ENCODE measurements around the gene GID4. TPM values are rescaled to one million over a fixed set of nuclear protein-coding genes. Genes with fewer than 3 reads are reported as not detected.
A peak's percentile ranks its signal among the peaks of the same experiment; 100 is the strongest.

Gene GID4
- total and polyA plus RNA-seq, 5 experiments from 2014 or later, result 3.4 to 10.7 (median 7.1) TPM

DNA sequence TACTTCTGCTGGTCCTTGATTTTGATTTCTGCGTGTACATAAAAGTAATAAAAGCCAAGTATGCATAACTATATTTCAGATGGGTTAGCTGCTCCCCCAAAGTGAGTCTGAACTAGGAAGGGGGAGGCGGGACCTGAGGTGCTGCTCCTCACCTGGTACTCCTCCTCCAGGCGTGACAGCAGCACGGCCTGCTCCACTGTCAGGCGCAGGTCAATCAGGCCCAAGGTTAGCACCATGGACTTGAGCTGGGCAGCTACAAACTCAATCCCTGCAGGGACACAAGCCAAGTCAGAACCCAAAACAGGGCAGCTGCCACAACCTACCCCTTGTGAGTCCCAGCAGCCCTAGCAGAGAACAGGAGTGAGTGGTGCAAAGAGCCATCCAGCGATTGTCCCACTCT lies 18.2 kb upstream of the GID4 start:
- ATAC-seq, result no peak
- Mint-ChIP-seq H3K9me3 (no peaks in the 10 kb centered on the region), H3K4me1 (peaks cover 3 to 10% (median 6%) of the 10 kb centered on the region in 4 donors), H3K4me3 (no peak overlapping the region), H3K27ac (no peak overlapping the region), H3K36me3 (peaks cover 0 to 36% (median 6%) of the 10 kb centered on the region in 3 donors), H3K27me3 (no peaks in the 10 kb centered on the region)
- DNase-seq, result no peak
- POLR2A ChIA-PET, result interaction anchor here (1.7 kb wide), 1 partner anchor 13 kb away, joined by 3 read pairs; no protein-coding TSS in a partner anchor

DNA sequence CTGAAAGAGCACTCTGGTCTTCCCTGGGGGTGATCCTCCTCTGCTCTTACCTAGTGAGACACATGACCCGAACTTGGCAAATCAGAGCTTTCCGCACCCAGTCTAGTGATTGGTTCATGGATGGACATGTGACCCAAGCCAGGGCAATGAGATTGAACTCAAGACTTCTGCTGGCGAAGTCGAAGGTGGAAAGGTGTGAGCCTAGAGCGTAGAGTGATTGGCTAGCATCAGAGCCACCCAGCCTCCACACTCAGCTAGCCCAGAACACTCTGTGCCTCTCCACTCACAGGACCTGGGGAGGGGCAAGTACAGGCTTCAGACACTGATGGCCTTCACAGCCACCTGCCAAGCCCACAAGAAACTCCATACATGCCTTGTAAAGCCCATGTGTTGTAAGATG lies 17.8 kb upstream of the GID4 start:
- peaks cover 0 to 32% (median 5%) of the 10 kb centered on the region in 3 donors for H3K36me3 Mint-ChIP-seq
- POLR2A ChIA-PET, result interaction anchor here (1.7 kb wide), 1 partner anchor 12 kb away, joined by 3 read pairs; no protein-coding TSS in a partner anchor
- H3K27ac Mint-ChIP-seq, result no peak overlapping the region
- H3K4me3 Mint-ChIP-seq, result no peak overlapping the region
- no peaks in the 10 kb centered on the region for H3K9me3 Mint-ChIP-seq
- DNase-seq, result no peak
- H3K27me3 Mint-ChIP-seq, result no peaks in the 10 kb centered on the region
- no peak for ATAC-seq
- peaks cover 4 to 14% (median 10%) of the 10 kb centered on the region in 4 donors for H3K4me1 Mint-ChIP-seq

GRCh38 chr17:18025241-18025944 lies 13.8 kb upstream of the GID4 start:
- H3K36me3 Mint-ChIP-seq, result peaks cover 0 to 26% (median 0%) of the 10 kb centered on the region in 3 donors
- DNase-seq (no peak), ATAC-seq (no peak)
- H3K9me3 Mint-ChIP-seq, result no peaks in the 10 kb centered on the region
- H3K27ac Mint-ChIP-seq, result peak overlapping the region in 8 of 10 donors; percentile 17 to 84 (median 58)
- no peaks in the 10 kb centered on the region for H3K27me3 Mint-ChIP-seq
- H3K4me3 Mint-ChIP-seq, result peak overlapping the region in 5 of 10 donors; percentile 14 to 66 (median 39)
- POLR2A ChIA-PET, result interaction anchor here (1.1 kb wide), 1 partner anchor 213 kb away, joined by 3 read pairs; no protein-coding TSS in a partner anchor
- peaks cover 9 to 29% (median 16%) of the 10 kb centered on the region in 4 donors for H3K4me1 Mint-ChIP-seq

- peak; percentile 99 to 100 for ATAC-seq
Observed at GRCh38 chr17:18025945-18026776, 13.0 kb upstream of the GID4 start.

GRCh38 chr17:18027280-18027679 lies 11.9 kb upstream of the GID4 start:
- DNase-seq (no peak), ATAC-seq (no peak)
- Mint-ChIP-seq H3K27ac (no peak overlapping the region), H3K4me3 (no peak overlapping the region), H3K27me3 (no peaks in the 10 kb centered on the region), H3K36me3 (peaks cover 0 to 19% (median 0%) of the 10 kb centered on the region in 3 donors), H3K4me1 (peaks cover 9 to 29% (median 19%) of the 10 kb centered on the region in 4 donors), H3K9me3 (no peaks in the 10 kb centered on the region)
- POLR2A ChIA-PET, result no interaction called here

More at GRCh38 chr17:18025945-18026776, 13.0 kb upstream of the GID4 start:
- no peaks in the 10 kb centered on the region for H3K9me3 Mint-ChIP-seq
- peaks cover 9 to 29% (median 16%) of the 10 kb centered on the region in 4 donors for H3K4me1 Mint-ChIP-seq
- H3K36me3 Mint-ChIP-seq, result peaks cover 0 to 26% (median 0%) of the 10 kb centered on the region in 3 donors
- DNase-seq, result peak; percentile 23 to 79 (median 66)
- H3K27me3 Mint-ChIP-seq, result no peaks in the 10 kb centered on the region
- peak overlapping the region in 9 of 10 donors; percentile 38 to 87 (median 72) for H3K27ac Mint-ChIP-seq
- peak overlapping the region in 8 of 10 donors; percentile 17 to 66 (median 38) for H3K4me3 Mint-ChIP-seq
- POLR2A ChIA-PET, result interaction anchor here (0.7 to 1.0 kb wide), 2 partner anchors 68 to 92 kb away, joined by 3 read pairs; no protein-coding TSS in a partner anchor

DNA sequence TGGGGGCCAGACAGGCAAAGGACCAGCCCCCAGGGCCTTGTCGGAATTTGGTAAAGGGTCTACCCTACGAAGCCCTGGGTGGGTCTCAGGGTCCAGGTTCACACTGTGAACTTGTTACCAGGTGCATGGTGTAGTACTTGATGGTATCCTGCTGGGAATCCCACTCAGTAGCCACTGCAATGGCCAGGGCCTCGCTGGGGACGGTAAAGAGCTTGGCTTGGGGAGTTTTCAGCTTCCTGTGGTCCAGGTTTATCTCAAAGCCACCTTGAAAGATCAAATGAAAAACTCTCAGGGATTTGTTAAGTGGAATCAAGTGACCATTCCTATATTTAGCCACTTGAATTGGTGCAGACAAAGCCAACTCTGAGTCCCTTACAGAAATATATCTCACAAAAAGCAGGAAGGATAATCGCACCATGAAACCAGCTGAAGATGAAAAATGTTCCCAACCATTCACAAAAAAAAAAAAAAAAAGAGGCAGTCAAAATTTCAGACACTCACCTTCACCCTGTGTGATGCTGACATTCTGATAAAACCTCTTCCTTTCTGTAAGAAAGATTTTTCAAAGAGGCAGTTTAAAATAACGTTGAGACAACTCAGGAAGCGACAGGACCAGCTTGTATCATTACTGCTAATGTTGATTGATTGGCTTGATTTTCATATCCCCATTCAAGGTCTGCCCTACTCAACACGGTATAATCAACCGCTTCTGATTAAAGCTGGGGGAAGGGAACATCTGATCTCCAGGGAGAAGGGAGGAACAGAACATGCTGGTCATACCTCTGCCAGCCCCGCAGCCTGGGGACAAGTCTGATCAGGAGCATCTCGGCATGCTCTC lies 10.9 kb upstream of the GID4 start:
- DNase-seq (no peak), ATAC-seq (no peak)
- POLR2A ChIA-PET, result interaction anchor here (0.6 to 1.4 kb wide), 2 partner anchors 12 to 56 kb away, joined by 3 to 7 read pairs; partner anchors contain the start of genes DRC3 and TOM1L2
- Mint-ChIP-seq H3K27me3 (no peaks in the 10 kb centered on the region), H3K27ac (peak overlapping the region in 1 of 10 donors; percentile 20), H3K4me3 (no peak overlapping the region), H3K9me3 (no peaks in the 10 kb centered on the region), H3K4me1 (peaks cover 14 to 38% (median 30%) of the 10 kb centered on the region in 4 donors), H3K36me3 (peaks cover 0 to 15% (median 0%) of the 10 kb centered on the region in 3 donors)

GRCh38 chr17:18028952-18029540 lies 10.2 kb upstream of the GID4 start:
- ATAC-seq (no peak), DNase-seq (no peak)
- H3K4me1 Mint-ChIP-seq, result peaks cover 17 to 43% (median 35%) of the 10 kb centered on the region in 4 donors
- H3K27me3 Mint-ChIP-seq, result no peaks in the 10 kb centered on the region
- POLR2A ChIA-PET, result interaction anchor here (0.6 to 1.4 kb wide), 2 partner anchors 11 to 57 kb away, joined by 3 to 7 read pairs; partner anchors contain the start of genes DRC3 and TOM1L2
- no peaks in the 10 kb centered on the region for H3K9me3 Mint-ChIP-seq
- H3K27ac Mint-ChIP-seq, result no peak overlapping the region
- no peak overlapping the region for H3K4me3 Mint-ChIP-seq
- peaks cover 0 to 12% (median 0%) of the 10 kb centered on the region in 3 donors for H3K36me3 Mint-ChIP-seq

DNA sequence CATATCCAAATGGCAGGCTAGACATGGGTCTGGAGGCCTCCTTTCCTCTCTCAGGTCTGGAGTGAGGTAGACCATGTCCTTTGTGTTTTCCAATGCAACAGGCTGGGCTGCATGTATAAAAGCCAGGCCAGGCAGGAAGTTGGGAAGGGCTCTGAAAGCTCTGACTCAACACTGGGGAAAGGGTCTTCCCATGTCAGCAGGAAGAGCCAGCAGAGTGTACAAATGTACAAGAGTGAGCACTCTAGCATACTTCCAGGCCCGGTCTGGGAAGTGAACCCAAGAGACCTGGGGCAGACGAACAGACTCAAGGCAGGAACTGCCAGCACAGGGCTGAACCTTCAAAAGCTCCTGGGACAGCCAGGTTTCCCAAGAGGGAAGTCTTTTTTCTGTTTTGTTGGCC lies 7.3 kb upstream of the GID4 start:
- H3K4me3 Mint-ChIP-seq, result no peak overlapping the region
- DNase-seq, result no peak
- H3K4me1 Mint-ChIP-seq, result peaks cover 10 to 28% (median 26%) of the 10 kb centered on the region in 4 donors
- no peak for ATAC-seq
- no peaks in the 10 kb centered on the region for H3K27me3 Mint-ChIP-seq
- POLR2A ChIA-PET, result interaction anchor here (0.6 kb wide), 1 partner anchor 77 kb away, joined by 4 read pairs; no protein-coding TSS in a partner anchor
- peaks cover 0 to 4% (median 0%) of the 10 kb centered on the region in 3 donors for H3K36me3 Mint-ChIP-seq
- peak overlapping the region in 1 of 10 donors; percentile 39 for H3K27ac Mint-ChIP-seq
- no peaks in the 10 kb centered on the region for H3K9me3 Mint-ChIP-seq

DNA sequence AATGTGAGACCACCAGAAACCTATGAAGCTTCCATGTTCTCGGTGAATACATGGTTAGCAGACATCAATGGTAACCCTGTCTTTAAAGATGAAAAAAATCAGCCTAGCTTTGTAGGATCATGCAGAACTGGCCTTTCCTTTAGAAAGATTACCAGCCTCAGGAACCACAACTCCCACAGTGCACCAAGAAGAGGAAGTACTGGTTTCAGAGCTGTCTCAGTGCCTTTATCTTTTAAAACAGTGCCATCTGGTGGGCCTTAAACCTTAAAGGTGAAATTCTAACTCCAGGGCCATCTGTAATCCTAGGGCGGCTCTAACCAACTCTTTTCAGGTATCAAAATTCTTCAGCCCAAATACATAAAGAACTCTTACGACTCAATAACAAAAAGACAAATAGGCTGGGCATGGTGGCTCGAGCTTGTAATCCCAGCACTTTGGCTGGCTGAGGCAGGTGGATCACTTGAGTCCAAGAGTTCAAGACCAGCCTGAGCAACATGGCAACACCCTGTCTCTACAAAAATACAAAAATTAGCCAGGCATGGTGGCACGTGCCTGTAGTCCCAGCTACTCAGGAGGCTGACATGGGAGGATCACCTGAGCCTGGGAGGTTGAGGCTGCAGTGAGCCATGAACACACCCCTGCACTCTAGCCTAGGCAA lies 5.6 kb upstream of the GID4 start:
- H3K4me3 Mint-ChIP-seq, result peak overlapping the region in 1 of 10 donors; percentile 2
- peaks cover 21 to 42% (median 39%) of the 10 kb centered on the region in 4 donors for H3K4me1 Mint-ChIP-seq
- H3K9me3 Mint-ChIP-seq, result no peaks in the 10 kb centered on the region
- no peaks in the 10 kb centered on the region for H3K27me3 Mint-ChIP-seq
- ATAC-seq, result peak; percentile 97 to 99
- H3K27ac Mint-ChIP-seq, result peak overlapping the region in 6 of 10 donors; percentile 8 to 81 (median 44)
- DNase-seq, result peak in 9 of 10 donors; percentile 28 to 78 (median 65)
- POLR2A ChIA-PET, result interaction anchor here (0.6 to 1.3 kb wide), 9 partner anchors 12 to 471 kb away, joined by 3 to 10 read pairs (median 3); partner anchors contain the start of gene SREBF1
- H3K36me3 Mint-ChIP-seq, result no peaks in the 10 kb centered on the region

DNA sequence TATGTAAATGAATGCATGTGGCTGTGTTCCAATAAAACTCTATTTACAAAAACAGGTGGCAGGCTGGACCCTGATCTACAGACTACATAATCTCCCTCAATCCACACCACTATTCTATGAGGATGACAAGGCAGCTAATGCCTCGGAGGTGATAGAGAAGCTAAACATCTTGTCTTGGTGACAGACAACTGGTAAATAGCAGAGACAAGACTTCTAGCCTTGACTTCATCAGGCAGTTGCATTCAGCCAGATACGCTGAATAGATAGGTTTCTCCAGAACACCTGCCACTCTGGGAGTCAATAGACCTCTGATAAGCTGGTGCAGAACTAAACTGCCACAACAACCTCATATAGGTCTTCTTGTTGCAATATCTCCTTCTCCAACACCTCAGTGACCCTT lies 3.5 kb upstream of the GID4 start:
- Mint-ChIP-seq H3K27me3 (no peaks in the 10 kb centered on the region), H3K4me1 (peaks cover 29 to 56% (median 49%) of the 10 kb centered on the region in 4 donors), H3K27ac (peak overlapping the region in 2 of 10 donors; percentile 53 to 57), H3K36me3 (no peaks in the 10 kb centered on the region), H3K9me3 (no peaks in the 10 kb centered on the region), H3K4me3 (peak overlapping the region in 1 of 10 donors; percentile 28)
- POLR2A ChIA-PET, result interaction anchor here (0.7 kb wide), 1 partner anchor 100 kb away, joined by 4 read pairs; no protein-coding TSS in a partner anchor
- DNase-seq (no peak), ATAC-seq (no peak)

DNA sequence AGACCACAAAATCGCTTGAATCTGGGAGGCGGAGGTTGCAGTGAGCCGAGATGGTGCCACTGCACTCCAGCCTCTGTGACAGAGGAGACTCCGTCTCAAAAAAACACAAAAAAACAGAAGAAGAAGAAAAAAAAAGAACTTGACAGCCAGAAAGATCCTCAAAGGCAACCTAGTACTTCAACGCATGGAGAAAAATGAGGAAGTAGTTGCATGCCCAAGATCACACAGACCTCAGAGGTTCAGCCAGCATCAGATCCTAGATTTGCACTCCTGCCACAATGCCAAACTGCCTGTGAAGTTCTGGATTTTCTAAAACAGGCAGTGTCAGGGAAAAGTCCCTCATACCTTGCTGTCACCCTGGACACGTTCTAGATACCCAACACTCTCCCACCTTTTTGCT lies 1.7 kb upstream of the GID4 start:
- ATAC-seq, result no peak
- DNase-seq, result no peak
- no peaks in the 10 kb centered on the region for H3K9me3 Mint-ChIP-seq
- H3K4me1 Mint-ChIP-seq, result peaks cover 37 to 67% (median 63%) of the 10 kb centered on the region in 4 donors
- H3K4me3 Mint-ChIP-seq, result peak overlapping the region; percentile 40 to 100 (median 98)
- peak overlapping the region in 6 of 10 donors; percentile 17 to 96 (median 62) for H3K27ac Mint-ChIP-seq
- no peaks in the 10 kb centered on the region for H3K36me3 Mint-ChIP-seq
- no peaks in the 10 kb centered on the region for H3K27me3 Mint-ChIP-seq
- POLR2A ChIA-PET, result interaction anchor here (0.8 to 2.0 kb wide), 3 partner anchors 65 to 252 kb away, joined by 3 to 10 read pairs (median 4); partner anchors contain the start of genes ALKBH5, DRC3 and TOM1L2

Measured in naive thymus-derived CD8-positive, alpha-beta T cell (primary cell).